Measurements from ENCODE around the gene PCDHGA1.

PCDHGA1 gene

DNA sequence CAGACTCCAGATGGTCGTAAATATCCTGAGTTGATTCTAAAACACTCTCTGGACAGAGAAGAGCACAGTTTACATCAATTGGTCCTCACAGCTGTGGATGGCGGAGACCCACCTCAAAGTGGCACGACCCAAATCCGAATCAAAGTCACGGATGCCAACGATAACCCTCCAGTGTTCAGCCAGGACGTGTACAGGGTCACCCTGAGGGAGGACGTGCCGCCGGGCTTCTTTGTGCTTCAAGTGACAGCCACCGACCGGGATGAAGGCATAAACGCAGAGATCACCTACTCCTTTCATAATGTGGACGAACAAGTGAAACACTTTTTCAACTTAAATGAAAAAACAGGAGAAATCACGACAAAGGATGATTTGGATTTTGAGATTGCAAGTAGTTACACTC is 30.4 kb downstream of the PCDHGA1 start:
- H3K36me3 ChIP-seq (ENCODE audit: insufficient read depth, insufficient read length, low read length) = no peaks in the 10 kb centered on the region
- no peaks in the 10 kb centered on the region for H3K27me3 ChIP-seq (ENCODE audit: insufficient read depth, insufficient read length)
- H3K9me3 ChIP-seq (ENCODE audit: insufficient read depth, low read length) = peaks cover 45% of the 10 kb centered on the region
- no peak for DNase-seq (ENCODE audit: low read depth, low spot score)
- H3K4me3 ChIP-seq (ENCODE audit: insufficient read length, low read depth) = no peak overlapping the region
- no peak for TF ChIP-seq ZNF274 (IDR thresholded peaks at IDR 0.05; ENCODE audit: low read depth, low read length)
- H3K9ac ChIP-seq (ENCODE audit: insufficient read length, low read depth) = no peak overlapping the region
- no peaks in the 10 kb centered on the region for H3K4me1 ChIP-seq (ENCODE audit: insufficient read depth, insufficient read length)

DNA sequence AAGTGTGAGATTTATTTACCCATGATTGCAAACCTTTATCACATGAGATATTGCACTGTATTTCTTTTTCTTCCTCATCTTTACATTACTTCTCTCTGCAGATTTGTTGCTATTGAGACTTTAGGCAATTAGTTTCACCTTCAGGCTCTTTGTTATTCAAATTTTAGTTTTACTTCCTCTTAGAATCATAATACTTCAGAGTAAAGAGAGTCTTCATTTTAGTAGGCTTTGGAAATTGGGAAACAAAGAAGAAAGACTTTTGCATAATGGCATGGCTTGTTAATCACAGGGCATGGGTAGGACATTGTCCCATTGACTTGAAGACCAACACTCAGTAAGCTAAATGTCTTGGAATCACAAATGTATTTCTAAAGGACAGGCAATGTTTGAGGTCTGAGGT is 32.4 kb downstream of the PCDHGA1 start:
- Histone ChIP-seq H3K4me1 (ENCODE audit: insufficient read depth, insufficient read length) (no peaks in the 10 kb centered on the region), H3K27me3 (ENCODE audit: insufficient read depth, insufficient read length) (no peaks in the 10 kb centered on the region), H3K9ac (ENCODE audit: insufficient read length, low read depth) (no peak overlapping the region), H3K4me3 (ENCODE audit: insufficient read length, low read depth) (no peak overlapping the region), H3K9me3 (ENCODE audit: insufficient read depth, low read length) (peaks cover 40% of the 10 kb centered on the region; the same call in 1 of the 2 replicates), H3K36me3 (ENCODE audit: insufficient read depth, insufficient read length, low read length) (no peaks in the 10 kb centered on the region)
- no peak for TF ChIP-seq YY1 (IDR thresholded peaks at IDR 0.05; ENCODE audit: insufficient read depth, insufficient read length)
- TF ChIP-seq SUZ12 (IDR thresholded peaks at IDR 0.05; ENCODE audit: extremely low read depth, insufficient read depth, insufficient read length) = no peak
- no peak for TF ChIP-seq ZNF274 (IDR thresholded peaks at IDR 0.05; ENCODE audit: low read depth, low read length)
- DNase-seq (ENCODE audit: low read depth, low spot score) = no peak

DNA sequence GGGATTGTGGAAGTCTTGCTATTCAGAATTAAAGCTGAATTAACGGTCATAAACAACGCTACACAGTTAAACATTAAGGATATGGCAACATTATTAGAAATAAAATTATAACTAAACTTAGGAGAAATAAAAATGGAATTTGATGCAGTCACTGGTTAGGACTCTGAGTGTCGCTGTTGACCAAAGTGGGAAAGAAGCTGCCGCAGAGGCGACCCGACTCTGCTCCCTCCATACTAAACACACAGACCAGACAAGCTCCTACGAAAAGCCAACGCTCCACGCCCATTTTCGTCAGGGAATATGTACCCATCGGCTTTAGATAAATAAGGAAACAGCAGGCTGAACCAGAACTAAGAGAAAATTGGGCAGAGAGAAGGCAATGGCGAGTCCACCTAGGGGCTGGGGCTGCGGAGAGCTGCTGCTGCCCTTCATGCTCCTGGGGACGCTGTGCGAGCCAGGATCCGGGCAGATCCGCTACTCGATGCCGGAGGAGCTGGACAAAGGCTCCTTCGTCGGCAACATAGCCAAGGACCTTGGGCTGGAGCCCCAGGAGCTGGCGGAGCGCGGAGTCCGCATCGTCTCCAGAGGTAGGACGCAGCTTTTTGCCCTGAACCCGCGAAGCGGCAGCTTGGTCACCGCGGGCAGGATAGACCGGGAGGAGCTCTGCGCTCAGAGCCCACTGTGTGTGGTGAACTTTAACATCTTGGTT is 33.8 kb downstream of the PCDHGA1 start, which contains the start of gene PCDHGA5:
PCDHGA5 (plus strand) TSS at position 211 of the 709 bp plus-strand sequence; CDS start at position 380, 169 bp downstream.
- DNase-seq (ENCODE audit: low read depth, low spot score) = no peak
- Histone ChIP-seq H3K9me3 (ENCODE audit: insufficient read depth, low read length) (peaks cover 40% of the 10 kb centered on the region; the same call in 1 of the 2 replicates), H3K9ac (ENCODE audit: insufficient read length, low read depth) (no peak within 1 kb of the TSS), H3K27me3 (ENCODE audit: insufficient read depth, insufficient read length) (no peaks in the 10 kb centered on the region), H3K4me3 (ENCODE audit: insufficient read length, low read depth) (no peak within 1 kb of the TSS), H3K4me1 (ENCODE audit: insufficient read depth, insufficient read length) (no peaks in the 10 kb centered on the region), H3K36me3 (ENCODE audit: insufficient read depth, insufficient read length, low read length) (no peaks in the 10 kb centered on the region)
- TF ChIP-seq YY1 (IDR thresholded peaks at IDR 0.05; ENCODE audit: insufficient read depth, insufficient read length) = no peak
- TF ChIP-seq SUZ12 (IDR thresholded peaks at IDR 0.05; ENCODE audit: extremely low read depth, insufficient read depth, insufficient read length) = no peak
- no peak for TF ChIP-seq ZNF274 (IDR thresholded peaks at IDR 0.05; ENCODE audit: low read depth, low read length)

DNA sequence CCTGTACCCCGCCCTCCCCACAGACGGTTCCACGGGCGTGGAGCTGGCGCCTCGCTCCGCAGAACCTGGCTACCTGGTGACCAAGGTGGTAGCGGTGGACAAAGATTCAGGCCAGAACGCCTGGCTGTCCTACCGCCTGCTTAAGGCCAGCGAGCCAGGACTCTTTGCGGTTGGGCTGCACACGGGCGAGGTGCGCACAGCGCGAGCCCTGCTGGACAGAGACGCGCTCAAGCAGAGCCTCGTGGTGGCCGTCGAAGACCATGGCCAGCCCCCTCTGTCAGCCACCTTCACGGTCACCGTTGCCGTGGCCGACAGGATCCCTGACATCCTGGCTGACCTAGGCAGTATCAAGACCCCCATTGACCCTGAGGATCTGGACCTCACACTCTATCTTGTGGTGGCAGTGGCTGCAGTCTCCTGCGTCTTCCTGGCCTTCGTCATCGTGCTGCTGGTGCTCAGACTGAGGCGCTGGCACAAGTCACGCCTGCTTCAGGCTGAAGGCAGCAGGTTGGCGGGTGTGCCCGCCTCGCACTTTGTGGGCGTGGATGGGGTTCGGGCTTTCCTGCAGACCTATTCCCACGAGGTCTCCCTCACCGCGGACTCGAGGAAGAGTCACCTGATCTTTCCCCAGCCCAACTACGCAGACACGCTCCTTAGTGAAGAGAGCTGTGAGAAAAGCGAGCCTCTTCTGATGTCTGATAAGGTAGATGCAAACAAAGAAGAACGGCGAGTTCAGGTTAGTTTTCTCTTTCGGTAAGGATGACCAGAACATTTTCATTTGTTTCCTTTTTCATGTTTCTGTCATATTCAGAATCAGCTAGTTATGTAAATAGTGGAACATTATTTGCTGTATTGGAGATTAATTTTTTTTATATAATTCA is 35.9 kb downstream of the PCDHGA1 start:
- peaks cover 46% of the 10 kb centered on the region; the same call in 1 of the 2 replicates for H3K9me3 ChIP-seq (ENCODE audit: insufficient read depth, low read length)
- TF ChIP-seq YY1 (IDR thresholded peaks at IDR 0.05; ENCODE audit: insufficient read depth, insufficient read length) = no peak
- TF ChIP-seq ZNF274 (IDR thresholded peaks at IDR 0.05; ENCODE audit: low read depth, low read length) = no peak
- no peak for TF ChIP-seq SUZ12 (IDR thresholded peaks at IDR 0.05; ENCODE audit: extremely low read depth, insufficient read depth, insufficient read length)
- no peaks in the 10 kb centered on the region for H3K27me3 ChIP-seq (ENCODE audit: insufficient read depth, insufficient read length)
- H3K9ac ChIP-seq (ENCODE audit: insufficient read length, low read depth) = no peak overlapping the region
- no peaks in the 10 kb centered on the region for H3K4me1 ChIP-seq (ENCODE audit: insufficient read depth, insufficient read length)
- no peak overlapping the region for H3K4me3 ChIP-seq (ENCODE audit: insufficient read length, low read depth)
- no peak for DNase-seq (ENCODE audit: low read depth, low spot score)
- H3K36me3 ChIP-seq (ENCODE audit: insufficient read depth, insufficient read length, low read length) = no peaks in the 10 kb centered on the region

DNA sequence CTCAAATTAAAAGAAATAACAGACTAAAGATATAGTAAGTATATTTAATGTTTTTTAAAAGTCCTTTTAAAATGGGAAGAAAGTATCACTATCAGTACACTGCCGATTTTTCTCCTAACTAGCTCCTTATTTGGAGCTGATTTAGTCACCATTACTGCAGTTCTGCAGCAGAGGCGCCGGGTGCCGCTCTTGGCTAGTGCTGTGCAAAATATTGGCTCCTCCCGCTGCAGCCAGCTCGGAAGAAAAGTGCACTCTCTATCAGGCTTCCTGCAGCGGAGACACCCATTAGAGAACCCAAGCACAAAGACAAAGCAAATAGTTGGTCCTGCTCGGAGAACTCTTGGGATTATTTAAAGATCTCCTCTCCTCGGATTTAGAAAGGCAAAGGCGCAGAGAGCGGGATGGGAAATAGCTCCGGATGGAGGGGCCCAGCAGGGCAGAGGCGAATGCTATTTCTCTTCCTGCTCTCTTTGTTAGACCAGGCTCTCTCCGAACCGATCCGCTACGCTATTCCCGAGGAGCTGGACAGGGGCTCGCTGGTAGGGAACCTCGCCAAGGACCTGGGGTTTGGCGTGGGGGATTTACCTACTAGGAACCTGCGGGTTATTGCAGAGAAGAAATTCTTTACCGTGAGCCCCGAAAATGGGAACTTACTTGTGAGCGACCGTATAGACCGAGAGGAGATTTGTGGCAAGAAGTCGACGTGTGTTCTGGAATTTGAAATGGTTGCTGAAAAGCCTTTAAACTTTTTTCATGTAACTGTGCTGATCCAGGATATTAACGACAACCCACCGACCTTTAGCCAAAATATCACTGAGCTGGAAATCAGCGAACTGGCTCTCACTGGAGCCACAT is 39.9 kb downstream of the PCDHGA1 start, which contains the start of gene PCDHGB3:
PCDHGB3 (plus strand) TSS at position 249 of the 855 bp plus-strand sequence; CDS start at position 402, 153 bp downstream.
- Histone ChIP-seq H3K4me3 (ENCODE audit: insufficient read length, low read depth) (no peak within 1 kb of the TSS), H3K9ac (ENCODE audit: insufficient read length, low read depth) (no peak within 1 kb of the TSS), H3K4me1 (ENCODE audit: insufficient read depth, insufficient read length) (no peaks in the 10 kb centered on the region), H3K36me3 (ENCODE audit: insufficient read depth, insufficient read length, low read length) (no peaks in the 10 kb centered on the region), H3K9me3 (ENCODE audit: insufficient read depth, low read length) (peaks cover 30% of the 10 kb centered on the region; the same call in 1 of the 2 replicates), H3K27me3 (ENCODE audit: insufficient read depth, insufficient read length) (no peaks in the 10 kb centered on the region)
- no peak for TF ChIP-seq YY1 (IDR thresholded peaks at IDR 0.05; ENCODE audit: insufficient read depth, insufficient read length)
- TF ChIP-seq SUZ12 (IDR thresholded peaks at IDR 0.05; ENCODE audit: extremely low read depth, insufficient read depth, insufficient read length) = no peak
- TF ChIP-seq ZNF274 (IDR thresholded peaks at IDR 0.05; ENCODE audit: low read depth, low read length) = no peak
- DNase-seq (ENCODE audit: low read depth, low spot score) = no peak

DNA sequence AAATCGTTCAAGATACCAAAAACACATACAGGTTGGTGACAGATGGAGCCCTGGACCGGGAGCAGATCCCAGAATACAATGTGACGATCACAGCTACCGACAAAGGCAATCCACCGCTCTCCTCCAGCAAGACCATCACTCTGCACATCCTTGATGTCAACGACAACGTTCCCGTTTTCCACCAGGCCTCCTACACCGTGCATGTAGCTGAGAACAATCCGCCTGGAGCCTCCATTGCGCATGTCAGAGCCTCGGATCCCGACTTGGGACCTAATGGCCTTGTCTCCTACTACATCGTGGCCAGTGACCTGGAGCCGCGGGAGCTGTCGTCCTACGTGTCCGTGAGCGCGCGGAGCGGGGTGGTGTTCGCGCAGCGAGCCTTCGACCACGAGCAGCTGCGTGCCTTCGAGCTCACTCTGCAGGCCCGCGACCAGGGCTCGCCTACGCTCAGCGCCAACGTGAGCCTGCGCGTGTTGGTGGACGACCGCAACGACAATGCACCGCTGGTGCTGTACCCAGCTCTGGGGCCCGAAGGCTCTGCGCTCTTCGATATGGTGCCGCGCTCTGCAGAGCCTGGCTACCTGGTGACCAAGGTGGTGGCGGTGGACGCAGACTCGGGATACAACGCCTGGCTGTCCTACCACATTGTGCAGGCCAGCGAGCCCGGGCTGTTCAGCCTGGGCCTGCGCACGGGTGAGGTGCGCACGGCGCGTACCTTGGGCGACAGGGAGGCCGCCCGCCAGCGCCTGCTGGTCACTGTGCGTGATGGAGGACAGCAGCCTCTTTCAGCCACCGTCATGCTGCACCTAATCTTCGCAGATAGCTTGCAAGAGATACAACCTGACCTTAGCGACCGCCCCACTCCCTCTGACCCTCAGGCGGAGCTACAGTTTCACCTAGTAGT is 41.5 kb downstream of the PCDHGA1 start:
- H3K9me3 ChIP-seq (ENCODE audit: insufficient read depth, low read length) = peaks cover 17% of the 10 kb centered on the region; the same call in 1 of the 2 replicates
- no peak overlapping the region for H3K4me3 ChIP-seq (ENCODE audit: insufficient read length, low read depth)
- H3K4me1 ChIP-seq (ENCODE audit: insufficient read depth, insufficient read length) = no peaks in the 10 kb centered on the region
- DNase-seq (ENCODE audit: low read depth, low spot score) = no peak
- no peaks in the 10 kb centered on the region for H3K36me3 ChIP-seq (ENCODE audit: insufficient read depth, insufficient read length, low read length)
- no peak for TF ChIP-seq YY1 (IDR thresholded peaks at IDR 0.05; ENCODE audit: insufficient read depth, insufficient read length)
- no peak for TF ChIP-seq SUZ12 (IDR thresholded peaks at IDR 0.05; ENCODE audit: extremely low read depth, insufficient read depth, insufficient read length)
- TF ChIP-seq ZNF274 (IDR thresholded peaks at IDR 0.05; ENCODE audit: low read depth, low read length) = no peak
- no peak overlapping the region for H3K9ac ChIP-seq (ENCODE audit: insufficient read length, low read depth)
- H3K27me3 ChIP-seq (ENCODE audit: insufficient read depth, insufficient read length) = no peaks in the 10 kb centered on the region
